Measurements from ENCODE around the gene ISCU.

DNA sequence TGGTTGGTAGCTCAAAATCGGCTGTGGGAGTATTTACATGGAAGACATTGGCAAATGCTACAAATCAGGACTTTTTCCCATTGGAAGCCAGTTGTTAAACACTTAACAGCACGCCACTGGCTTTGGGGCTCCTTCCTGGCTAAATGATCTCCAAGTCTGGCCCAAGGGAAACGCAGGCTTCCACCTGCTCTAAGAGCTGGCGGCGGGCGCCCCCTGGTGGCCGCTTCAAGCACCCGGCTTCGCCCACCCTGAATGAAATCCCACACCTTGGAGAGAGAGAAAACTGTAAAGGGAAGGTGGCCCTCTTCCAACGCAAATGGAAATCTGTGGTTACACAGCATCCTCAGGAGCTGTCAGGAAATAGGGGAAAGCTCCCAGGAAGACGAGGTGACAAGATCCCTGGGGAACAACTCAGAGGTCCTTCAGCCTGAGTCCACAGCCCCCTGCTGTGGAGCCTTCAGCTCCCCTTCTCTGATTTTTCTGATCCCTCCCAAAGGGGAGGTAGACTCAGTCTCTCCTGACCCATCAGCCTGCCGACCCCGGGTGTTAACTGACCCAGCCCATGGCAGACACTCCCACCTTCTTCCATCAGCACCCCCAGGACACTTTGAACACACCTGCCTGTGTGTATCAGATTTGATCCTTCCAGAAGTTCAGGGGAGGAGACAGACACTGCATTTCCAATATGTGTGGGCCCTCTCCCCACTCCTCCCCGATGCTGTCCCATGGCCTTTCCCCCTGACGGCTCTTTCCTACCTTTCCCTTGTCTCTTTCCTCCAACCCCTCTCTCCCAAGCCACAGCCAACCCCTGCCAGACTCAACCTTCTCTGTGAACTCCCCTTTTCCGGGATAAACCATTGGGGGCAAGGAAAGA, 55.9 kb downstream of the ISCU start:
- no peak for TF ChIP-seq POLR2A (IDR thresholded peaks at IDR 0.05)
- TF ChIP-seq, protein P1, sequence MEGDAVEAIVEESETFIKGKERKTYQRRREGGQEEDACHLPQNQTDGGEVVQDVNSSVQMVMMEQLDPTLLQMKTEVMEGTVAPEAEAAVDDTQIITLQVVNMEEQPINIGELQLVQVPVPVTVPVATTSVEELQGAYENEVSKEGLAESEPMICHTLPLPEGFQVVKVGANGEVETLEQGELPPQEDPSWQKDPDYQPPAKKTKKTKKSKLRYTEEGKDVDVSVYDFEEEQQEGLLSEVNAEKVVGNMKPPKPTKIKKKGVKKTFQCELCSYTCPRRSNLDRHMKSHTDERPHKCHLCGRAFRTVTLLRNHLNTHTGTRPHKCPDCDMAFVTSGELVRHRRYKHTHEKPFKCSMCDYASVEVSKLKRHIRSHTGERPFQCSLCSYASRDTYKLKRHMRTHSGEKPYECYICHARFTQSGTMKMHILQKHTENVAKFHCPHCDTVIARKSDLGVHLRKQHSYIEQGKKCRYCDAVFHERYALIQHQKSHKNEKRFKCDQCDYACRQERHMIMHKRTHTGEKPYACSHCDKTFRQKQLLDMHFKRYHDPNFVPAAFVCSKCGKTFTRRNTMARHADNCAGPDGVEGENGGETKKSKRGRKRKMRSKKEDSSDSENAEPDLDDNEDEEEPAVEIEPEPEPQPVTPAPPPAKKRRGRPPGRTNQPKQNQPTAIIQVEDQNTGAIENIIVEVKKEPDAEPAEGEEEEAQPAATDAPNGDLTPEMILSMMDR (IDR thresholded peaks at IDR 0.05) = peak; percentile 81 to 99 (median 87)

Data from body of pancreas (tissue), 4 donors.